Left forelimb (tissue), 1 donor: Measurements from ENCODE around the gene TRPM5.
"Not testable (repeated sequence)": the region's sequence is repeated elsewhere in the genome, so short reads cannot be mapped to it uniquely, and the experiment has no call there.

Experiments used
- DNase-seq: peaks from one replicate; pipeline ENCODE4 v3.0.0-alpha.2; 2018; ENCODE audit warnings: low spot score

TRPM5 gene

GRCh38 chr11:2443881-2444820 is at the start of gene TRPM5:
TRPM5 (minus strand) TSS chr11:2444514; CDS start chr11:2423036, 21,478 bp downstream.
- DNase-seq, result no peak

GRCh38 chr11:2489083-2489482 is 44.8 kb upstream of the TRPM5 start:
- no peak for DNase-seq

GRCh38 chr11:2488004-2488403 is 43.7 kb upstream of the TRPM5 start:
- no peak for DNase-seq

GRCh38 chr11:2484576-2485125 is 40.3 kb upstream of the TRPM5 start:
- DNase-seq, result no peak

GRCh38 chr11:2483426-2483825 is 39.1 kb upstream of the TRPM5 start:
- DNase-seq, result no peak

- no peak for DNase-seq
Observed at GRCh38 chr11:2482745-2483144, 38.4 kb upstream of the TRPM5 start.

GRCh38 chr11:2482204-2482603 is 37.9 kb upstream of the TRPM5 start:
- DNase-seq, result no peak

GRCh38 chr11:2481253-2481652 is 36.9 kb upstream of the TRPM5 start:
- DNase-seq, result no peak

- DNase-seq, result no peak
Observed at GRCh38 chr11:2480874-2481220, 36.5 kb upstream of the TRPM5 start.

- DNase-seq, result not testable (repeated sequence)
Observed at GRCh38 chr11:2480067-2480873, 36.0 kb upstream of the TRPM5 start.

GRCh38 chr11:2477936-2478335 is 33.6 kb upstream of the TRPM5 start:
- DNase-seq, result no peak

- no peak for DNase-seq
Observed at GRCh38 chr11:2477254-2477653, 32.9 kb upstream of the TRPM5 start.

GRCh38 chr11:2475136-2475918 is 31.0 kb upstream of the TRPM5 start:
- DNase-seq, result no peak

GRCh38 chr11:2474059-2474901 is 30.0 kb upstream of the TRPM5 start:
- no peak for DNase-seq

GRCh38 chr11:2473361-2474058 is 29.2 kb upstream of the TRPM5 start:
- DNase-seq, result no peak

- DNase-seq, result no peak
Observed at GRCh38 chr11:2472428-2473186, 28.3 kb upstream of the TRPM5 start.

GRCh38 chr11:2471804-2472096 is 27.4 kb upstream of the TRPM5 start:
- no peak for DNase-seq

GRCh38 chr11:2471048-2471803 is 26.9 kb upstream of the TRPM5 start:
- no peak for DNase-seq

- DNase-seq, result no peak
Observed at GRCh38 chr11:2470495-2470894, 26.2 kb upstream of the TRPM5 start.
